ENCODE measurements around the gene PIP4K2B.

DNA sequence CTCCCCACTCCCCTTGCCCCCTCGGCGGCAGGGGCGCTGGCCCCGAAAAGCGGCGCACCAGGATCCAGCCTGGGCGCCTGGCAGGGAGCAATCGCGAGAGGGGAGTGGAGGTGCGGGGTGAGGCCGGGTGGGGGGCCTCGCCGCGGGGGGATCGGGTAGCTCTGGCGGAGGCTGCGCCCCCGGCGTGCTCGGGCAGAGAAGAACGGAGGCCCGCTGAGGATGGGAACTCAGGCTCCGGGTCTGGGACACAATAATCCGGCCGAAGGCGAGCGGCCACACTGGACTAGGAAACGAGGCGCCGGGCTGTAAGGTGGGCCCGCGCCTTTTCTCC, 50.5 kb downstream of the PIP4K2B start:
- TF ChIP-seq, protein P1, sequence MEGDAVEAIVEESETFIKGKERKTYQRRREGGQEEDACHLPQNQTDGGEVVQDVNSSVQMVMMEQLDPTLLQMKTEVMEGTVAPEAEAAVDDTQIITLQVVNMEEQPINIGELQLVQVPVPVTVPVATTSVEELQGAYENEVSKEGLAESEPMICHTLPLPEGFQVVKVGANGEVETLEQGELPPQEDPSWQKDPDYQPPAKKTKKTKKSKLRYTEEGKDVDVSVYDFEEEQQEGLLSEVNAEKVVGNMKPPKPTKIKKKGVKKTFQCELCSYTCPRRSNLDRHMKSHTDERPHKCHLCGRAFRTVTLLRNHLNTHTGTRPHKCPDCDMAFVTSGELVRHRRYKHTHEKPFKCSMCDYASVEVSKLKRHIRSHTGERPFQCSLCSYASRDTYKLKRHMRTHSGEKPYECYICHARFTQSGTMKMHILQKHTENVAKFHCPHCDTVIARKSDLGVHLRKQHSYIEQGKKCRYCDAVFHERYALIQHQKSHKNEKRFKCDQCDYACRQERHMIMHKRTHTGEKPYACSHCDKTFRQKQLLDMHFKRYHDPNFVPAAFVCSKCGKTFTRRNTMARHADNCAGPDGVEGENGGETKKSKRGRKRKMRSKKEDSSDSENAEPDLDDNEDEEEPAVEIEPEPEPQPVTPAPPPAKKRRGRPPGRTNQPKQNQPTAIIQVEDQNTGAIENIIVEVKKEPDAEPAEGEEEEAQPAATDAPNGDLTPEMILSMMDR (IDR thresholded peaks at IDR 0.05; ENCODE audit: poor library complexity, severe bottlenecking) = no peak
- TF ChIP-seq RAD21 (conservative IDR thresholded peaks at IDR 0.05) = no peak
- no peak for TF ChIP-seq MXI1 (conservative IDR thresholded peaks at IDR 0.05; ENCODE audit: poor library complexity, severe bottlenecking)

Measured in neural cell (in vitro differentiated cells).